ENCODE data around the gene PCSK7. TPM values are rescaled to one million over a fixed set of nuclear protein-coding genes. Genes with fewer than 3 reads are reported as not detected.

Gene PCSK7
- total RNA-seq, 1 donor from 2014 or later: 14.2 TPM

DNA sequence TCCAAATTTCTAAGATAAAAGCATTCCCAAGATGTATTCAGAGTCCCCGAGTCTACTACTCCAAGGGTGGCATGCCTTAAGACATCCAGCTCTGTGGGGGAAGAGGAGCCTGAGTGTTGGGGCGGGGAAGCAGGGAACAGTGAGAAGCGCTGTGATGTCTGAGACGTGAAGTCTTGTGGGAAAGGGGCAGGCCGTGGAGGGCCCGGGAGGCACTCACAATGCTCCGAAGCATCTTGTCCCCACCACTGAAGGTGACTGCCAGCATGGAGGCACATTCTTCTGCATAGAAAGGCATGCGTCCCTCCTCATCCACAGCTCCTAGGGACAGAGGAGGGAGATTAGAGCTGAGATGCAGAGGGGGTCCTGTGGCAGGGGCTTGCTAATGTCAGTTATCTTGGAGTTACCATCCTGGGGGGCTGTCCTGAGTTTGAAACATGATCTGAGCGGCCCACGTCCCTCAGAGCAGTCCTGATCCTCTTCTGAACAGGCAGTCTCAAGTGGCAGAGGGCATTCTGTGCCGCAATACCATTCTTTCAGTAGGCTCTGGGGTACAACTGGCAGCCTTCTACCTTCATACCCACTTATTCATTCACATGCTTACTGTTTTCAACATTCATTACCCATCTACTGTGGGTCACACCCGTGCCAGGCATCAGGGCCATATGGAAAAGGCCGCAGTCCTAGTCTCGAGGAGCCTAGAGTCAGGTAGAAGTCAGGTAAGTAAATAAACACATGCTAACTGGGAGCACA lies 8.7 kb downstream of the PCSK7 start:
- no peak overlapping the region for H3K4me3 ChIP-seq
- Mint-ChIP-seq H3K27me3 (ENCODE audit: insufficient read depth, low read depth) (no peaks in the 10 kb centered on the region), H3K27ac (no peak overlapping the region), H3K4me1 (peaks cover 3% of the 10 kb centered on the region), H3K36me3 (peaks cover 6% of the 10 kb centered on the region), H3K4me3 (no peak overlapping the region), H3K9me3 (no peaks in the 10 kb centered on the region)
- no peaks in the 10 kb centered on the region for H3K27me3 ChIP-seq
- H2AFZ ChIP-seq (replicated peaks): no peak overlapping the region
- no peaks in the 10 kb centered on the region for H3K79me2 ChIP-seq (ENCODE audit: low read depth)
- no peak for TF ChIP-seq EZH2phosphoT487 (IDR thresholded peaks at IDR 0.05)
- TF ChIP-seq, protein P1, sequence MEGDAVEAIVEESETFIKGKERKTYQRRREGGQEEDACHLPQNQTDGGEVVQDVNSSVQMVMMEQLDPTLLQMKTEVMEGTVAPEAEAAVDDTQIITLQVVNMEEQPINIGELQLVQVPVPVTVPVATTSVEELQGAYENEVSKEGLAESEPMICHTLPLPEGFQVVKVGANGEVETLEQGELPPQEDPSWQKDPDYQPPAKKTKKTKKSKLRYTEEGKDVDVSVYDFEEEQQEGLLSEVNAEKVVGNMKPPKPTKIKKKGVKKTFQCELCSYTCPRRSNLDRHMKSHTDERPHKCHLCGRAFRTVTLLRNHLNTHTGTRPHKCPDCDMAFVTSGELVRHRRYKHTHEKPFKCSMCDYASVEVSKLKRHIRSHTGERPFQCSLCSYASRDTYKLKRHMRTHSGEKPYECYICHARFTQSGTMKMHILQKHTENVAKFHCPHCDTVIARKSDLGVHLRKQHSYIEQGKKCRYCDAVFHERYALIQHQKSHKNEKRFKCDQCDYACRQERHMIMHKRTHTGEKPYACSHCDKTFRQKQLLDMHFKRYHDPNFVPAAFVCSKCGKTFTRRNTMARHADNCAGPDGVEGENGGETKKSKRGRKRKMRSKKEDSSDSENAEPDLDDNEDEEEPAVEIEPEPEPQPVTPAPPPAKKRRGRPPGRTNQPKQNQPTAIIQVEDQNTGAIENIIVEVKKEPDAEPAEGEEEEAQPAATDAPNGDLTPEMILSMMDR (IDR thresholded peaks at IDR 0.05): no peak
- TF ChIP-seq EZH2 (IDR thresholded peaks at IDR 0.05): no peak
- no peaks in the 10 kb centered on the region for H3K9me3 ChIP-seq (ENCODE audit: low read depth)
- peaks cover 8% of the 10 kb centered on the region for H3F3A ChIP-seq (ENCODE audit: low read depth)
- no peaks in the 10 kb centered on the region for H4K20me1 ChIP-seq (ENCODE audit: low read depth)
- H3K4me2 ChIP-seq: no peak overlapping the region
- no peaks in the 10 kb centered on the region for H3K4me1 ChIP-seq
- no peak for DNase-seq (ENCODE audit: low spot score)
- no peak overlapping the region for H3K9ac ChIP-seq
- no peaks in the 10 kb centered on the region for H3K36me3 ChIP-seq
- H3K27ac ChIP-seq: no peak overlapping the region

DNA sequence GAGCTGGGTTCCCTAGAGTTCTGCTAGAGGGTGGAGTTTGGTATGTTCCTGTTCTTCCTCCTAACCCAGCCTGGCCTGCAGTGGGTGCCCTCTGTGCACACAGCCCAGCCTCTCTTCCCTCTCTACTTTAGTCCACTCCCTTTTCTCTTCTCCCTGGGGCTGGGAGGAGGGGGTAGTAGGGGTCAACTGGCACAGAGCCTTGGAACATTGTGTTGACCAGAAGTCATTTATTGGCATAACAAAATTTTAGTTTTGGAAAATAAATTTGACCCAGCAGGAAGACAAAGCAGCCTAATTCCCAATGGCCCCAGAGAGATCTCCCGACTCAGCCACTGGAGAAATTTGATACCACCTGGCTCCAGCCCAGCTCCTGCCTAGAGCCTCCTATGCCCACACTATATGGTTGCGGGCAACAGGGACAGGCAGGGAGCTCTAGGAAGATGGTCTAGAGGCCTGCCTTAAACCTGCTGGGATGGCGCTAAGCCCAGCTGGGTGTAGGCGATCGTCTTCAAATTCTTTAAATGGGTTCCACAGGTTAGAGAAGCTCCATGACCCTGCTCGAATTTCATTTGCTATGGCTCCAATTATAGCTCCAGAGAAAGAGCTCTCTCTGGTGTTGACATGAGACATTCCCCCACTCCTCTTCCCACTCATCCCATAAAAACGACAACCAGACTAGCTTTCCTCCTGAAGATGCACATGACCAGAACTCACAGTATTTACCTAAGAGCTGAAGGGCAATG lies 9.9 kb downstream of the PCSK7 start:
- Histone ChIP-seq H2AFZ (replicated peaks) (no peak overlapping the region), H3K9me3 (ENCODE audit: low read depth) (no peaks in the 10 kb centered on the region), H4K20me1 (ENCODE audit: low read depth) (no peaks in the 10 kb centered on the region), H3K9ac (no peak overlapping the region), H3K4me2 (no peak overlapping the region), H3K4me3 (no peak overlapping the region), H3K79me2 (ENCODE audit: low read depth) (no peaks in the 10 kb centered on the region), H3K27ac (no peak overlapping the region), H3K4me1 (no peaks in the 10 kb centered on the region), H3F3A (ENCODE audit: low read depth) (peaks cover 4% of the 10 kb centered on the region), H3K27me3 (no peaks in the 10 kb centered on the region), H3K36me3 (no peaks in the 10 kb centered on the region)
- no peak for DNase-seq (ENCODE audit: low spot score)
- Mint-ChIP-seq H3K9me3 (no peaks in the 10 kb centered on the region), H3K27ac (no peak overlapping the region), H3K4me3 (no peak overlapping the region), H3K4me1 (peaks cover 3% of the 10 kb centered on the region), H3K27me3 (ENCODE audit: insufficient read depth, low read depth) (no peaks in the 10 kb centered on the region), H3K36me3 (peaks cover 3% of the 10 kb centered on the region)
- no peak for TF ChIP-seq EZH2 (IDR thresholded peaks at IDR 0.05)
- TF ChIP-seq, protein P1 (IDR thresholded peaks at IDR 0.05): no peak
- TF ChIP-seq EZH2phosphoT487 (IDR thresholded peaks at IDR 0.05): no peak

DNA sequence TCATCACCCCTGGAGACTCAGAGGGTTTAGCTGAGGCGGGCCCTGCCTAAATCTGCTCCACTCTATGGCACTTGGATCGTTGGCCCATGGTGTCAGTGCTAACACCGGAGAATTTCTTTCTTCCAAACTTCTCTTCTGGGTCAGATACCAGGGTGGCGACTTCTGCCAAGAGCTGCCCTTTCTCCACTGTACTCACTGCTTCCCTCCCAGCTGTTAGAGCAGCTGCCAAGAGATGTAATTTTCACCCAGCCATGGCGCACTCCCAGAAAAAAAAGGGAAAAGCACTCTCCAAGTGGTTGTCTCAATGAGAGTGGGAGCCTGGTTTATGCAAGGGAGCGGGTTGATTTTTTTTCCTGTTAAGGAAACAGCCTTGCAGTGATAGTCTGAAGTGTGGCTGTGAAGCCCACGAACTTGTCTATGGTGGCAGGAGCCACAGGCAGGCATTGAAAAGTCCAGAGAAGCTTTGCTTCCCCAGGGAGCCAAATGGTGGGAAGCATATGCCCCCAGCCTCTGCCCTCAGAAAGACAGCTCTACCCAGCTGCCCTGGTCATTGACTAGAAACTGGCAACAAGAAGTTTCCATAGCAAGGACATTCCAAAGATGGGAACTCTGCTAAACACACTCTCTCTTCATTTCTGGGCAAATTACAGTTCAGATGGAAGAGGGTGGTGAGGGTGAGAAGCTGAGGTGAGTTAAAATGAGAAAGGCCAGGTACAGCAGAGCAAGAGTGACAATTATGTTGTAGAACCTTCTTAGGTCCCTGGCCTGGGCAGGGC lies 10.7 kb downstream of the PCSK7 start:
- no peak for DNase-seq (ENCODE audit: low spot score)
- Histone ChIP-seq H2AFZ (replicated peaks) (no peak overlapping the region), H4K20me1 (ENCODE audit: low read depth) (no peaks in the 10 kb centered on the region), H3K9ac (no peak overlapping the region), H3K4me3 (no peak overlapping the region), H3K79me2 (ENCODE audit: low read depth) (no peaks in the 10 kb centered on the region), H3K27ac (no peak overlapping the region), H3K4me2 (no peak overlapping the region), H3K4me1 (no peaks in the 10 kb centered on the region), H3K27me3 (no peaks in the 10 kb centered on the region), H3F3A (ENCODE audit: low read depth) (no peaks in the 10 kb centered on the region), H3K36me3 (no peaks in the 10 kb centered on the region), H3K9me3 (ENCODE audit: low read depth) (no peaks in the 10 kb centered on the region)
- Mint-ChIP-seq H3K4me1 (peaks cover 3% of the 10 kb centered on the region), H3K4me3 (no peak overlapping the region), H3K9me3 (no peaks in the 10 kb centered on the region), H3K27ac (no peak overlapping the region), H3K36me3 (peaks cover 3% of the 10 kb centered on the region), H3K27me3 (ENCODE audit: insufficient read depth, low read depth) (no peaks in the 10 kb centered on the region)
- TF ChIP-seq, protein P1 (IDR thresholded peaks at IDR 0.05): no peak
- no peak for TF ChIP-seq EZH2phosphoT487 (IDR thresholded peaks at IDR 0.05)
- no peak for TF ChIP-seq EZH2 (IDR thresholded peaks at IDR 0.05)

Data from neural progenitor cell (in vitro differentiated cells).